Gastrocnemius medialis (tissue), 4 donors: Measurements from ENCODE around the gene CAPN2.

Experiments used
- POLR2A ChIP-seq, 2 donors: fragments of 450-650 bp; IDR thresholded peaks; one replicate each; pipeline ENCODE4 v1.6.1; 2017; ENCODE audit warnings: antibody characterized with exemption in 2 of 2, mild to moderate bottlenecking in 2 of 2, moderate library complexity in 2 of 2
- TF ChIP-seq, protein P1 (sequence below), 5 experiments: fragments of 450-650 bp in 3 of 5; fragments of 200-600 bp in 2 of 5; sonication (generic) in 2 of 5; IDR thresholded peaks in 4 of 5; conservative IDR thresholded peaks in 1 of 5; 1 replicate in 4 of 5; 2 replicates in 1 of 5; pipeline ENCODE4 v1.5.1; 2016 to 2019; ENCODE audit warnings: antibody characterized with exemption in 5 of 5, mild to moderate bottlenecking in 3 of 5, moderate library complexity in 3 of 5

DNA sequence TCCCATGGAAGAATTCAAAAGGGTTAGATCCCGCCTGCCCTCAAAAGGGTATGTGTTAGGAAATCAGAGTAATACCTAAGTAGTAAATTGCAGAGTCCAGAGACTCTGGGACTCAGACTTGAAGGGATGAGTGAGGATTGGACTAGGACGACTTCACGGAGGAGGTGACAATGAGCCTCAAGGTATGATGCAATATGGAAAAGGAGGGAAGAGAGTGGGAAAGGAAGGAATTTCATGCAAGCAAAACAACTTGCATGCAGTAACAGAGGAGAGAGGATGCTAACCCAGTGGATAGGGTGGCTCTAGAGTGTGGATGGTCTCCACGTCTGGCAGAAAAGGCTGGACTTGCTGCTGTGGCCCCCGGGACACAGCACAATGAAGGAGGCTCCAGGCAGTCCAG lies 4.8 kb downstream of the CAPN2 start:
- no peak for TF ChIP-seq POLR2A (IDR thresholded peaks at IDR 0.05)
- TF ChIP-seq, protein P1, sequence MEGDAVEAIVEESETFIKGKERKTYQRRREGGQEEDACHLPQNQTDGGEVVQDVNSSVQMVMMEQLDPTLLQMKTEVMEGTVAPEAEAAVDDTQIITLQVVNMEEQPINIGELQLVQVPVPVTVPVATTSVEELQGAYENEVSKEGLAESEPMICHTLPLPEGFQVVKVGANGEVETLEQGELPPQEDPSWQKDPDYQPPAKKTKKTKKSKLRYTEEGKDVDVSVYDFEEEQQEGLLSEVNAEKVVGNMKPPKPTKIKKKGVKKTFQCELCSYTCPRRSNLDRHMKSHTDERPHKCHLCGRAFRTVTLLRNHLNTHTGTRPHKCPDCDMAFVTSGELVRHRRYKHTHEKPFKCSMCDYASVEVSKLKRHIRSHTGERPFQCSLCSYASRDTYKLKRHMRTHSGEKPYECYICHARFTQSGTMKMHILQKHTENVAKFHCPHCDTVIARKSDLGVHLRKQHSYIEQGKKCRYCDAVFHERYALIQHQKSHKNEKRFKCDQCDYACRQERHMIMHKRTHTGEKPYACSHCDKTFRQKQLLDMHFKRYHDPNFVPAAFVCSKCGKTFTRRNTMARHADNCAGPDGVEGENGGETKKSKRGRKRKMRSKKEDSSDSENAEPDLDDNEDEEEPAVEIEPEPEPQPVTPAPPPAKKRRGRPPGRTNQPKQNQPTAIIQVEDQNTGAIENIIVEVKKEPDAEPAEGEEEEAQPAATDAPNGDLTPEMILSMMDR (IDR thresholded peaks at IDR 0.05 in 4 of 5, conservative IDR thresholded peaks at IDR 0.05 in 1 of 5), result no peak
